Activated CD4-positive, CD25-positive, alpha-beta regulatory T cell treated with anti-CD3 and anti-CD28 coated beads, Interleukin-2, amount 50 U/mL, for 24 hours (primary cell): ENCODE measurements around the gene SAMD4B.
A peak's percentile ranks its signal among the peaks of the same experiment; 100 is the strongest.
"Not testable (repeated sequence)": the region's sequence is repeated elsewhere in the genome, so short reads cannot be mapped to it uniquely, and the experiment has no call there.

Experiments
- ATAC-seq, 2 donors: fragments of 150-1000 bp; cut with Tn5 transposase; one replicate each; pipeline ENCODE4 v1.10.0; 2021; ENCODE audit warnings: mild to moderate bottlenecking in 1 of 2, moderate library complexity in 1 of 2

The SAMD4B gene

GRCh38 chr19:39341719-39342604, at the start of gene SAMD4B:
Gene SAMD4B, plus strand, starts transcription at chr19:39342421. Its CDS starts 14,473 bp downstream, at chr19:39356894.
- peak; percentile 88 to 90 for ATAC-seq

- no peak for ATAC-seq
These were observed 48.8 kb upstream of the SAMD4B start for GRCh38 chr19:39293394-39293793.

GRCh38 chr19:39296055-39296645, 46.1 kb upstream of the SAMD4B start, which contains the start of gene IFNL1:
Gene IFNL1, plus strand, starts transcription at chr19:39296407. Its CDS starts 15 bp downstream, at chr19:39296422.
- no peak for ATAC-seq

GRCh38 chr19:39296906-39297305, 45.3 kb upstream of the SAMD4B start:
- no peak for ATAC-seq

GRCh38 chr19:39297931-39298634, 44.1 kb upstream of the SAMD4B start:
- peak; percentile 60 to 73 for ATAC-seq

GRCh38 chr19:39299404-39299803, 42.8 kb upstream of the SAMD4B start:
- ATAC-seq, result peak in 1 of 2 donors; percentile 39

GRCh38 chr19:39299832-39300231, 42.4 kb upstream of the SAMD4B start:
- ATAC-seq, result no peak

- ATAC-seq, result no peak
These were observed 41.2 kb upstream of the SAMD4B start for GRCh38 chr19:39301021-39301420.

- no peak for ATAC-seq
These were observed 40.7 kb upstream of the SAMD4B start for GRCh38 chr19:39301562-39301961.

GRCh38 chr19:39303373-39304184, 38.6 kb upstream of the SAMD4B start:
- ATAC-seq, result no peak

- ATAC-seq, result no peak
These were observed 38.1 kb upstream of the SAMD4B start for GRCh38 chr19:39304185-39304513.

- ATAC-seq, result no peak
These were observed 37.3 kb upstream of the SAMD4B start for GRCh38 chr19:39304701-39305571.

GRCh38 chr19:39306075-39306474, 36.1 kb upstream of the SAMD4B start:
- no peak for ATAC-seq

- no peak for ATAC-seq
These were observed 35.0 kb upstream of the SAMD4B start for GRCh38 chr19:39307046-39307821.

- ATAC-seq, result no peak
These were observed 34.2 kb upstream of the SAMD4B start for GRCh38 chr19:39307822-39308530.

- no peak for ATAC-seq
These were observed 33.5 kb upstream of the SAMD4B start for GRCh38 chr19:39308531-39309304.

- not testable (repeated sequence) for ATAC-seq
These were observed 32.9 kb upstream of the SAMD4B start for GRCh38 chr19:39309305-39309670.

- ATAC-seq, result no peak
These were observed 31.5 kb upstream of the SAMD4B start for GRCh38 chr19:39310558-39311311.
